Endothelial cell (in vitro differentiated cells): ENCODE results near the gene LYST. TPM values are rescaled to one million over a fixed set of nuclear protein-coding genes. Genes with fewer than 3 reads are reported as not detected.

Source experiments
- DNase-seq: peaks from one replicate; pipeline ENCODE4 v3.0.0; 2021; ENCODE audit warnings: low spot score
- H3K27ac Mint-ChIP-seq: one replicate; pipeline ENCODE4 v1.8.0; 2021; ENCODE audit warnings: mixed read lengths, inconsistent platforms; ENCODE audit not compliant: unreplicated experiment
- H3K27me3 Mint-ChIP-seq: one replicate; pipeline ENCODE4 v1.8.0; 2021; ENCODE audit warnings: mild to moderate bottlenecking, moderate library complexity, mixed read lengths, inconsistent platforms; ENCODE audit not compliant: unreplicated experiment
- H3K36me3 Mint-ChIP-seq: one replicate; pipeline ENCODE4 v1.8.0; 2021; ENCODE audit warnings: mild to moderate bottlenecking, low read depth, mixed read lengths, inconsistent platforms; ENCODE audit not compliant: unreplicated experiment
- H3K4me1 Mint-ChIP-seq: one replicate; pipeline ENCODE4 v1.8.0; 2021; ENCODE audit warnings: mild to moderate bottlenecking, mixed read lengths, inconsistent platforms; ENCODE audit not compliant: unreplicated experiment
- H3K4me3 Mint-ChIP-seq: one replicate; pipeline ENCODE4 v1.8.0; 2021; ENCODE audit warnings: mild to moderate bottlenecking, mixed read lengths, inconsistent platforms; ENCODE audit not compliant: unreplicated experiment
- H3K9me3 Mint-ChIP-seq: one replicate; pipeline ENCODE4 v1.8.0; 2021; ENCODE audit warnings: mixed read lengths, inconsistent platforms; ENCODE audit not compliant: unreplicated experiment
- total RNA-seq: library from RNA; stranded (reverse); fragmentation: NEBNext Ultra II Directional; extraction: Animal tissue kit (Norgen Biotek cat#: 25700); gene quantifications from one replicate; pipeline ENCODE4 v1.2.1, GENCODE V29; 2021; ENCODE audit not compliant: unreplicated experiment
- TF ChIP-seq, protein P1 (sequence below): fragments of 200-600 bp; sonication (generic); IDR thresholded peaks from one replicate; pipeline ENCODE4 v1.5.0; 2021; ENCODE audit warnings: antibody characterized with exemption; ENCODE audit not compliant: unreplicated experiment

Gene LYST
- total RNA-seq, 1 donor from 2014 or later = 7.4 TPM

DNA sequence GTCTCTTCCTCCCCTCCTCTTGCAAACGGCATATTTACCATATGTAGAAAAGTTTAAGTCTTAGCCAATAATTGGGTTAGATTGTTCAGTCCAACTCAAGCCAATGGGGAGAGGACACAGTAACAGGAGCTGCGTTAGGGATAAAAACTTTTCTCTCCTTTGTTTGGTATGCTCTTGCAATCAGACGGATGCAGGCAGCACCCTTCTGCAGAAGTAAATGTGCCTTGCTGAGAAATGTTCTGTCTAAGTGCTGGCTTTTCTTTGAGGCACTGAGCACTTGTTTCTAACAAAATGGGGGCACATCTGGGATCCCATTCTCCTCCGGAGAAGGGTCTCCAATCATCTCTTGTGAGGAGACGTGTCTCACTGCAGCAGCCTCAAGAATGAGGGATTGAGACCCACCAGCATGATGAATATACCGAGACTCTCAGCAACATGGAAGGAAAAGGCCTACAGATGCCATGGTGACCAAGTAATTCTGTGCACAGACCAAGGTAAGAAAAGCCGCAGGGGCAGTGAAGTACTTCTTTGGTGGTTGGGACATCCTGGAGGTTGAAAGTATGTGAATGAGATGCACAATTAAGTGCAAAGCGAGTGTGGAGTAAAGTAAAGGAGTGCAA is 196.4 kb downstream of the LYST start:
- Mint-ChIP-seq H3K36me3 (peaks cover 41% of the 10 kb centered on the region), H3K27me3 (no peaks in the 10 kb centered on the region), H3K4me1 (no peaks in the 10 kb centered on the region), H3K27ac (no peak overlapping the region), H3K4me3 (peak overlapping the region; percentile 17), H3K9me3 (peaks cover 8% of the 10 kb centered on the region)
- DNase-seq = no peak
- TF ChIP-seq, protein P1, sequence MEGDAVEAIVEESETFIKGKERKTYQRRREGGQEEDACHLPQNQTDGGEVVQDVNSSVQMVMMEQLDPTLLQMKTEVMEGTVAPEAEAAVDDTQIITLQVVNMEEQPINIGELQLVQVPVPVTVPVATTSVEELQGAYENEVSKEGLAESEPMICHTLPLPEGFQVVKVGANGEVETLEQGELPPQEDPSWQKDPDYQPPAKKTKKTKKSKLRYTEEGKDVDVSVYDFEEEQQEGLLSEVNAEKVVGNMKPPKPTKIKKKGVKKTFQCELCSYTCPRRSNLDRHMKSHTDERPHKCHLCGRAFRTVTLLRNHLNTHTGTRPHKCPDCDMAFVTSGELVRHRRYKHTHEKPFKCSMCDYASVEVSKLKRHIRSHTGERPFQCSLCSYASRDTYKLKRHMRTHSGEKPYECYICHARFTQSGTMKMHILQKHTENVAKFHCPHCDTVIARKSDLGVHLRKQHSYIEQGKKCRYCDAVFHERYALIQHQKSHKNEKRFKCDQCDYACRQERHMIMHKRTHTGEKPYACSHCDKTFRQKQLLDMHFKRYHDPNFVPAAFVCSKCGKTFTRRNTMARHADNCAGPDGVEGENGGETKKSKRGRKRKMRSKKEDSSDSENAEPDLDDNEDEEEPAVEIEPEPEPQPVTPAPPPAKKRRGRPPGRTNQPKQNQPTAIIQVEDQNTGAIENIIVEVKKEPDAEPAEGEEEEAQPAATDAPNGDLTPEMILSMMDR = no peak

DNA sequence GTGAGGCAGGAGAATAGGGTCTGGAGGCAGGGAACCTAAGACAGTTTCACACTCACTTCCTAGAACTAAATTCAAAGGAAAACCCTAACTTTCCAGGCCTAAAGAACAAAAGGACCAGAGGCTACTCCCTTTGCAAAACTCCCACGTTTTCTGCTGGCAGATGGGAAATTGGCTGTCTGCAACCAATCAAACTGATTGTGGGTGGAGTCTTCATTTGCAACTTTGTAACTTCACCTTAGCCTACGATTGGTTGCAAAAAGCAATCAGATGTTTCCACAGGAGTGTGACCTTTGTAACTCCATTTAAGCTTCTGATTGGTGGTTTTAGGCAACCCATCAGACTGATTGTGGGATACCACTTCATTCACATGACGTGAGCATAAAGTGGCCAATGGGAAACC is 197.4 kb downstream of the LYST start:
- Mint-ChIP-seq H3K27me3 (no peaks in the 10 kb centered on the region), H3K27ac (no peak overlapping the region), H3K36me3 (peaks cover 33% of the 10 kb centered on the region), H3K4me3 (no peak overlapping the region), H3K9me3 (peaks cover 8% of the 10 kb centered on the region), H3K4me1 (no peaks in the 10 kb centered on the region)
- TF ChIP-seq, protein P1 = no peak
- no peak for DNase-seq

DNA sequence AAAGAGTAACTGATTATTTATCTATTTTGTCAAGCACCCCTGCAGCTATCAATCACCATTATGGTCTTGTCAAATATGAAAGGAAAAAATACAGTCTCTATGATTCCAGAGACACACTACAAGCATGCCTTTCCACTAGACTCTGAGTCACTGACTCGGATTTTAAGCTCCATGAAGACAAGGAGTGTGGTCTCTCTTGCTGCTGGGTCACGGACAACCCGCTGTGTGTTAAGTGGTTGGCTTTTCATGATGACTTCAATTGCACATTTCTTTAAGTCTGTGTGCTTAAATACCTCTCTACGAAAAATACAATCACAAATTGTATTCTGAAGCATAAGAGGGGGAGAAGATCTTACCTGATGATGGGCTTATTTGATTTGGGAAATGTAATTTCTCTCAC is 203.1 kb downstream of the LYST start:
- no peaks in the 10 kb centered on the region for H3K4me1 Mint-ChIP-seq
- no peaks in the 10 kb centered on the region for H3K36me3 Mint-ChIP-seq
- TF ChIP-seq, protein P1 = no peak
- no peaks in the 10 kb centered on the region for H3K9me3 Mint-ChIP-seq
- no peaks in the 10 kb centered on the region for H3K27me3 Mint-ChIP-seq
- H3K4me3 Mint-ChIP-seq = no peak overlapping the region
- DNase-seq = no peak
- no peak overlapping the region for H3K27ac Mint-ChIP-seq

DNA sequence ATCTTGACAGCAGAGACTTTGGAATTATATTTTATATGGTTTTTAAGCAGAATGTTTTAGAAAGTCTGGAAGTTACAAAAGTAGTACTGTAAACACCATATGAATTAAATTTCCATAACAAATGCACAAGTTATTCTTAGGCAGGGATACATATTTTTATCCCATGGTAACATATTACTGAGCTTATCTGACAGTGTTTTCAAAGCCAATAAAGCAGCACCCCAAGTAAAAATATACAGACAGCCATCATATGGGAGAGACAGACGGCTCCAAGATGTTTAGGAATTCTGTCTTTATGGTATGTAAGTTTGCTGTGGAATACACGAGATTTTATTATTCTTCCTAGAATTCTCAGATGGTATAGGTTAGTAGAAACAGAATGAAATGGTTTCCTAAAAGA is 205.1 kb downstream of the LYST start:
- TF ChIP-seq, protein P1 = no peak
- no peak for DNase-seq
- Mint-ChIP-seq H3K4me3 (no peak overlapping the region), H3K27ac (no peak overlapping the region), H3K36me3 (no peaks in the 10 kb centered on the region), H3K9me3 (no peaks in the 10 kb centered on the region), H3K27me3 (no peaks in the 10 kb centered on the region), H3K4me1 (no peaks in the 10 kb centered on the region)

DNA sequence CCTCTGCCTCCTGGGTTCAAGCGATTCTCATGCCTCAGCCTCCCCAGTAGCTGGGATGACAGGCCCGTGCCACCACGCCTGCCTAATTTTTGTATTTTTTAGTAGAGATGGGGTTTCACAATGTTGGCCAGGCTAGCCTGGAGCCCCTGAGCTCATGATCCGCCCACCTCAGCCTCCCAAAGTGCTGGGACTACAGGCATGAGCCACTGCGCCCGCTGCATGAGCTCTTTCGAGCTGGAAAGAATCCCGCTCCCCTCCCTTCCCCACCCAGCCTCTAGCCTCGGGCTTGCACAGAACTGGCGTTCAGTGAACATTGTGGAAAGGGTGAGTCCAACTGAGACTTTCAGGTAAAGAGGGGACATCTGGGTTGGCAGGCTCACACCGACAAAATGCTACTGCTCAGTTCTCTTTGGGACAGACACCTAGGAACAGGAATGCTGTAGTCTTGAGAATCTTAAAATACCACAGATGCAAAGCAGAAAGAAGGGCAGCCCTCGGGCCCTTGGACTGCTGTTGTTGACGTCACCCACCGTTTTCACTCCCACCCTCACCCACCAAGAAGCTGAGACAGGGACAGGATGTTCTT is 207.4 kb downstream of the LYST start:
- Mint-ChIP-seq H3K27ac (no peak overlapping the region), H3K4me1 (no peaks in the 10 kb centered on the region), H3K36me3 (no peaks in the 10 kb centered on the region), H3K4me3 (no peak overlapping the region), H3K27me3 (no peaks in the 10 kb centered on the region), H3K9me3 (no peaks in the 10 kb centered on the region)
- TF ChIP-seq, protein P1 = no peak
- DNase-seq = no peak
